Measurements from ENCODE around the gene CCL17.

GRCh38 chr16:57390636-57391295 lies 13.8 kb upstream of the CCL17 start:
- no peak for TF ChIP-seq CTCF (IDR thresholded peaks at IDR 0.05)
- TF ChIP-seq POLR2AphosphoS5 (IDR thresholded peaks at IDR 0.05) = no peak

Measured in suprapubic skin (tissue), 3 donors.